Esophagus muscularis mucosa (tissue), 4 donors: ENCODE data around the gene MYO6. TPM values are rescaled to one million over a fixed set of nuclear protein-coding genes. Genes with fewer than 3 reads are reported as not detected.
A peak's percentile ranks its signal among the peaks of the same experiment; 100 is the strongest.

ENCODE experiments used
- DNase-seq: peaks from one replicate; pipeline ENCODE4 v3.0.0-alpha.2; 2017; ENCODE audit errors: extremely low spot score
- H3K27ac ChIP-seq, 4 donors: fragments of 200-600 bp; sonication (generic); replicated peaks in 1 of 4; 1 replicate in 3 of 4; 2 replicates in 1 of 4; pipeline ENCODE4 v1.5.1; 2016 to 2019; ENCODE audit warnings: mild to moderate bottlenecking in 1 of 4
- H3K27me3 ChIP-seq, 4 donors: fragments of 200-600 bp; sonication (generic); one replicate each; pipeline versions ENCODE4 v1.5.1 to v1.6.0; 2016 to 2019
- H3K36me3 ChIP-seq, 4 donors: fragments of 200-600 bp; sonication (generic); one replicate each; pipeline ENCODE4 v1.5.1; 2016 to 2019
- H3K4me1 ChIP-seq, 4 donors: fragments of 200-600 bp; sonication (generic); one replicate each; pipeline ENCODE4 v1.5.1; 2016 to 2019
- H3K4me3 ChIP-seq, 4 donors: fragments of 200-600 bp; sonication (generic); 1 replicate in 2 of 4; 2 replicates in 2 of 4; pipeline ENCODE4 v1.5.1; 2016 to 2019; ENCODE audit warnings: mild to moderate bottlenecking in 4 of 4, moderate library complexity in 1 of 4
- H3K9me3 ChIP-seq, 4 donors: fragments of 200-600 bp; sonication (generic); 1 replicate in 3 of 4; 2 replicates in 1 of 4; pipeline ENCODE4 v1.5.1; 2016 to 2019
- EP300 ChIP-seq: sonication (generic); formaldehyde crosslinking; IDR thresholded peaks from one replicate; pipeline ENCODE4 v1.6.1; 2017; ENCODE audit warnings: antibody characterized with exemption
- POLR2A ChIP-seq: fragments of 450-650 bp; IDR thresholded peaks from one replicate; pipeline ENCODE4 v1.6.1; 2017; ENCODE audit warnings: antibody characterized with exemption, moderate library complexity, mild to moderate bottlenecking, low read depth
- POLR2AphosphoS5 ChIP-seq, 2 donors: sonication (generic); formaldehyde crosslinking; IDR thresholded peaks; one replicate each; pipeline ENCODE4 v1.6.1; 2017; ENCODE audit warnings: antibody characterized with exemption in 2 of 2
- WGBS: methylation state at CpG from one replicate; pipeline ENCODE4 v1.1.5; 2018; 5-methylcytosine and 5-hydroxymethylcytosine counted together
- intact Hi-C: fragments of 100-400 bp; cut with DNase I; formaldehyde crosslinking; loops from one replicate; pipeline ENCODE4 v1.15.1; 2023
- total RNA-seq, 4 donors: library from RNA; depleted of rRNA; stranded (reverse); fragments of >200 nt; gene quantifications; one replicate each; pipeline versions ENCODE4 v1.1.0 to v1.2.1, GENCODE V29; 2016
- TF ChIP-seq, protein P1 (sequence below), 3 experiments: fragments of 200-600 bp in 2 of 3; fragments of 450-650 bp in 1 of 3; sonication (generic) in 2 of 3; IDR thresholded peaks; one replicate each; pipeline ENCODE4 v1.5.1; 2017 to 2019; ENCODE audit warnings: antibody characterized with exemption in 3 of 3, mild to moderate bottlenecking in 2 of 3, moderate library complexity in 1 of 3

The MYO6 gene
- total RNA-seq, 4 donors from 2014 or later, result 9.6 to 14.1 (median 12.3) TPM

GRCh38 chr6:75935473-75935793, 186.4 kb downstream of the MYO6 start:
- DNase-seq, result no peak
- H3K4me1 ChIP-seq, result peaks cover 5 to 10% (median 9%) of the 10 kb centered on the region in 4 donors
- peak overlapping the region; percentile 37 to 49 (median 44) for H3K4me3 ChIP-seq
- H3K27me3 ChIP-seq, result no peaks in the 10 kb centered on the region
- WGBS, result 79% methylated on average over 4 of the region's 12 CpGs
- intact Hi-C loops, result loop anchor here (10.0 kb wide), 1 partner anchor 1519 kb away; no protein-coding TSS in a partner anchor
- no peak overlapping the region for H3K27ac ChIP-seq
- no peaks in the 10 kb centered on the region for H3K36me3 ChIP-seq
- no peaks in the 10 kb centered on the region for H3K9me3 ChIP-seq
- TF ChIP-seq EP300 (no peak), POLR2A (no peak), POLR2AphosphoS5 (IDR thresholded peaks at IDR 0.05) (no peak)
- TF ChIP-seq, protein P1, sequence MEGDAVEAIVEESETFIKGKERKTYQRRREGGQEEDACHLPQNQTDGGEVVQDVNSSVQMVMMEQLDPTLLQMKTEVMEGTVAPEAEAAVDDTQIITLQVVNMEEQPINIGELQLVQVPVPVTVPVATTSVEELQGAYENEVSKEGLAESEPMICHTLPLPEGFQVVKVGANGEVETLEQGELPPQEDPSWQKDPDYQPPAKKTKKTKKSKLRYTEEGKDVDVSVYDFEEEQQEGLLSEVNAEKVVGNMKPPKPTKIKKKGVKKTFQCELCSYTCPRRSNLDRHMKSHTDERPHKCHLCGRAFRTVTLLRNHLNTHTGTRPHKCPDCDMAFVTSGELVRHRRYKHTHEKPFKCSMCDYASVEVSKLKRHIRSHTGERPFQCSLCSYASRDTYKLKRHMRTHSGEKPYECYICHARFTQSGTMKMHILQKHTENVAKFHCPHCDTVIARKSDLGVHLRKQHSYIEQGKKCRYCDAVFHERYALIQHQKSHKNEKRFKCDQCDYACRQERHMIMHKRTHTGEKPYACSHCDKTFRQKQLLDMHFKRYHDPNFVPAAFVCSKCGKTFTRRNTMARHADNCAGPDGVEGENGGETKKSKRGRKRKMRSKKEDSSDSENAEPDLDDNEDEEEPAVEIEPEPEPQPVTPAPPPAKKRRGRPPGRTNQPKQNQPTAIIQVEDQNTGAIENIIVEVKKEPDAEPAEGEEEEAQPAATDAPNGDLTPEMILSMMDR (IDR thresholded peaks at IDR 0.05), result no peak

DNA sequence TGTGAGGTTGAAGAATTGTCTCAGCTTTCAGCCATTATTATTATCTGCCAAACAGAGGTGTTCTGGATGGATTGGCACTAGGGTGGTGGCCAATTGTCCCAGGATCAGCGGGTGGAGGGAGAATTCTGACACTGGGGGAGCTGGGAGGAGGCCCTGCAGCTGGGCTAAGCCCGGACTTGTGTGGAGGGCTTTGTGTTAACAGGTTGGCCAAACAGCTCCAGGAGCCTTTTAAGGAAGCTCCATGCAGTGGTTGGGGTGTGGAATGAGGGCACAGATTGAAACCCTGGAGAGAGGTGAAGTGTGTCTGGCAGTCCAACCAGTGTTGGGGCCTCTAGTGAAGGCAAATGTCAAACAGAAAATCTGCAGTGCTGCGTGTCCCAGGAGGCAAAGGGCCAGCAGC, 187.6 kb downstream of the MYO6 start:
- H3K4me1 ChIP-seq, result peaks cover 5 to 10% (median 9%) of the 10 kb centered on the region in 4 donors
- TF ChIP-seq POLR2A, result no peak
- TF ChIP-seq, protein P1 (IDR thresholded peaks at IDR 0.05), result no peak
- no peak for TF ChIP-seq POLR2AphosphoS5 (IDR thresholded peaks at IDR 0.05)
- no peak for TF ChIP-seq EP300
- intact Hi-C loops, result loop anchor here (10.0 kb wide), 1 partner anchor 1518 kb away; no protein-coding TSS in a partner anchor

GRCh38 chr6:75937846-75938245, 188.8 kb downstream of the MYO6 start:
- Histone ChIP-seq H3K27ac (no peak overlapping the region), H3K4me1 (peaks cover 5 to 10% (median 9%) of the 10 kb centered on the region in 4 donors), H3K9me3 (no peaks in the 10 kb centered on the region), H3K4me3 (no peak overlapping the region), H3K36me3 (no peaks in the 10 kb centered on the region), H3K27me3 (no peaks in the 10 kb centered on the region)
- intact Hi-C loops, result loop anchor here (10.0 kb wide), 1 partner anchor 1517 kb away; no protein-coding TSS in a partner anchor
- WGBS, result 84% methylated on average over 2 of the region's 2 CpGs
- no peak for DNase-seq
- TF ChIP-seq, protein P1 (IDR thresholded peaks at IDR 0.05), result no peak
- TF ChIP-seq POLR2AphosphoS5 (IDR thresholded peaks at IDR 0.05), result no peak
- TF ChIP-seq EP300, result no peak
- no peak for TF ChIP-seq POLR2A

More for the DNA sequence above, 187.6 kb downstream of the MYO6 start:
- H3K27me3 ChIP-seq, result no peaks in the 10 kb centered on the region
- DNase-seq, result no peak
- WGBS, result 76% methylated on average over 3 of the region's 3 CpGs
- H3K27ac ChIP-seq, result no peak overlapping the region
- no peaks in the 10 kb centered on the region for H3K36me3 ChIP-seq
- no peak overlapping the region for H3K4me3 ChIP-seq
- no peaks in the 10 kb centered on the region for H3K9me3 ChIP-seq

- H3K27me3 ChIP-seq, result no peaks in the 10 kb centered on the region
- H3K27ac ChIP-seq, result no peak overlapping the region
- DNase-seq, result no peak
- H3K9me3 ChIP-seq, result no peaks in the 10 kb centered on the region
- intact Hi-C loops, result no loop called here
- H3K4me1 ChIP-seq, result peaks cover 0 to under 1% (median under 1%) of the 10 kb centered on the region in 4 donors
- no peak for TF ChIP-seq POLR2AphosphoS5 (IDR thresholded peaks at IDR 0.05)
- TF ChIP-seq, protein P1 (IDR thresholded peaks at IDR 0.05), result no peak
- TF ChIP-seq POLR2A, result no peak
- no peak for TF ChIP-seq EP300
- no peaks in the 10 kb centered on the region for H3K36me3 ChIP-seq
- WGBS, result 49% methylated on average over 4 of the region's 4 CpGs
- no peak overlapping the region for H3K4me3 ChIP-seq
Observed at GRCh38 chr6:75940564-75940963, 191.5 kb downstream of the MYO6 start.

DNA sequence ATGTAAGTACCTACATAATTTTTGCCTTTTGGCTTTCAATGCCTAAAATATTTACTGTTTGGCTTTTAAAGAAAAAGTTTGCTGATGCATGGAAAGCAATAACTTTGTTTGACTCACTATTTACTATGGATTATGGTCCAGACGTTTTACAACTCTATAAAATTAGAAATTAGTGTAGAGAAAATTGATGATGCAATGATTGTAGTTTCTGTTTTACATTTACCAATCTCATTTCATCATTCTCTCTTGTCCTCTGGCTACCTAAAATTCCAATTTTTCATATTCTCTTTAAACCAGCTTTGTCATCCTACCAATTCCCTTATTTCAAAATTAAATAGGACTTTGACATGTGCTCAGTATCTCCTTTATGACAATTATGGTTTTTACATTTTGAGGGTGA, 192.5 kb downstream of the MYO6 start:
- H3K9me3 ChIP-seq, result no peaks in the 10 kb centered on the region
- intact Hi-C loops, result no loop called here
- TF ChIP-seq POLR2A (no peak), EP300 (no peak), POLR2AphosphoS5 (IDR thresholded peaks at IDR 0.05) (no peak)
- TF ChIP-seq, protein P1 (IDR thresholded peaks at IDR 0.05), result no peak
- WGBS, result 50% methylated on average over 1 of the region's 1 CpG
- DNase-seq, result no peak
- no peak overlapping the region for H3K4me3 ChIP-seq
- no peaks in the 10 kb centered on the region for H3K4me1 ChIP-seq
- H3K36me3 ChIP-seq, result no peaks in the 10 kb centered on the region
- no peak overlapping the region for H3K27ac ChIP-seq
- no peaks in the 10 kb centered on the region for H3K27me3 ChIP-seq
